Left hindlimb (tissue), 1 donor: ENCODE measurements around the gene OR2F1.

Source experiments
- DNase-seq: peaks from one replicate; pipeline ENCODE4 v3.0.0-alpha.2; 2018

The OR2F1 gene, protein sequence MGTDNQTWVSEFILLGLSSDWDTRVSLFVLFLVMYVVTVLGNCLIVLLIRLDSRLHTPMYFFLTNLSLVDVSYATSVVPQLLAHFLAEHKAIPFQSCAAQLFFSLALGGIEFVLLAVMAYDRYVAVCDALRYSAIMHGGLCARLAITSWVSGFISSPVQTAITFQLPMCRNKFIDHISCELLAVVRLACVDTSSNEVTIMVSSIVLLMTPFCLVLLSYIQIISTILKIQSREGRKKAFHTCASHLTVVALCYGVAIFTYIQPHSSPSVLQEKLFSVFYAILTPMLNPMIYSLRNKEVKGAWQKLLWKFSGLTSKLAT

DNA sequence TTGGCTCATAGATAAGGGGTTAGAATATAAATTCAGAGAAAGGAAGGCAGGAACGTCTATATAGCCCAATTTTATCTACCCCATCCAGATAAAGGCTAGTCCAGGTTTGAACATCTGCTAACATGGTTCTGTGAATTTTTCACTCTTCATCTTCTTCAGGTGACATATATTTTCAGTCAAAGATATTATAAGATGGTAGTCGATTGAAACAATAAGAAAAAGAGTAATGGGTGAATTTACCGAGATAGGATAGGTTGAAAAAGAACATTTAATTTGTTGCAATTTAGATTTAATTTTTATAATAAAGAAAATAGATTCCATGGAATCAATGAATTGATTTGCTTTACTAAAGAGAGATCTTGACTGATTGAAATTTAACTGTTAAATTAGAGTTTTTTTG, at the start of gene OR2F1:
Gene OR2F1 (plus strand): TSS at position 301 of the 400 bp plus-strand sequence. CDS start 5,127 bp downstream, outside the sequence.
- DNase-seq: no peak

DNA sequence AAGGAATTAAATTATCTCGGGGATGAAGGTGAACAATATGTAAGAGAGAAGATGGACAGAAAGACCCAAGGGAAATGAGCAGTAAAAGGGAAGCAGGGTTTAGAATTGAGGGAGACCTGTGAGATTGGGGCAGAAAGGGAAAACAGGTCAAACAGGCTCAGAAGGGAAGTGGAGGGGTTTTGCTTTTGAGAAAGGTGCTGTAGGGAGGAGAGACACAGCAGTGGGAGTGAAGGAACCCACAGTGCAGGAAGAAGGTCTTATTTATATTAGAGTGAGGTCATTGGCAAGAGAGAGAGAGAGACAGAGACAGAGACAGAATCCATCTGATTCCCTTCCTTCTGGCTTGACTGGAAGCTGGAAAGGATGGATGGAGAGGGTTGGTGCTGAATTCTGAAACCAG, 49.1 kb upstream of the OR2F1 start:
- no peak for DNase-seq

DNA sequence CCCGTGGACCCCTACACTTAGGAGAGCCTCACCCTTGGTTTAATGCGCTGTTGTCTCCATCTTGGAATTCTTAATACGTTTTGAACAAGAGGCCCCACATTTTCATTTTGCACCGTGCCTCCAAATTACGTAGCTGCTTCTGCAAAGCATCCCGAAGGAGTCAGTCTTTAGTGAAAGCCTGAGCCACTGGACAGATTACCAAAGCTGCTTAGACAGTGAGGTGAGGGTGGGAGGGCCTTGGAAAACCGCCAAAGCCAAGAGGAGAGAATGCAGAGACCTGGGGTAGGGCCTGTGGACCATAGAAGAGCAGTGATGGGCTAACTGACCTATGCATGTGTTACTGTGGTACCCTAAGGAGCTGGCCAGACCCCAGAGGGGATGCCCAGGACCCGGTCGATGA, 48.5 kb upstream of the OR2F1 start:
- DNase-seq: peak; percentile 38

DNA sequence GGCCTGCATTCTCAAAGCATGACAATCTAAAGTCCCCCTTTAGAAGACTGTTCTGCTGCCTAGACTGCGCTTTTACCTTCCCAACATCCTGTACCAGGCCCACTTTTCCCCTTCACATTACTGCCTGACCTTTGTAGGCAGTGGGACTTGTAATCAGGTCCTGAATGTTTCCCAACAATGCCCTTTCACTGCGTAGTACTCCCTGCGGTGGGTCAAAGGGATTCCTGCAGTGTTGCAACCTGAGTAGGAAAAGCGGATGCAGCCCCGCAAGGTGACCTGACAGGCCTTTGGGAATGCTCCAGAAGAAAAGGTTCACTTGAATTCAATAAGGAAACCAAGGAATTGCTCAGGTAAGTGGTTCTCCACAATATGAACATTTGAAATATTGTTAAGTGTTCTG, 47.7 kb upstream of the OR2F1 start:
- no peak for DNase-seq

DNA sequence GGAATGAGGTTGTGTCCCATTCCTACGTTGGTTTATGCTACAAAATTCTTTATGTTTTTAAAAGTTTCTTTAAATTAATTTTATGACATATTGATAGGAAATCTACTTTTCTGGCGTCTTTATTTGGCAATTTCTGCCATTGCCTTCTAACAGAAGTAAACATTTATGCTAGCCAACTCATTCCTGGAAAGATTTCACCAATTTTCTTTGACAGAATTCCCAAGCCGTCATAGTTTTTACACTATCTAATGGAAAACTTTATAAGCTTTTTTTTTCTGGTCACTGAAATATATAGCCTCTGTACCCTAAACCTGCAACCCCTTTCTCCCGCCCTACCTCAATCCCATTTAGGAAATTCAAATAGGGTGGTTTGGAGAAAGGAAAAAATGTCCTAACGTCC, 46.5 kb upstream of the OR2F1 start:
- DNase-seq: no peak

DNA sequence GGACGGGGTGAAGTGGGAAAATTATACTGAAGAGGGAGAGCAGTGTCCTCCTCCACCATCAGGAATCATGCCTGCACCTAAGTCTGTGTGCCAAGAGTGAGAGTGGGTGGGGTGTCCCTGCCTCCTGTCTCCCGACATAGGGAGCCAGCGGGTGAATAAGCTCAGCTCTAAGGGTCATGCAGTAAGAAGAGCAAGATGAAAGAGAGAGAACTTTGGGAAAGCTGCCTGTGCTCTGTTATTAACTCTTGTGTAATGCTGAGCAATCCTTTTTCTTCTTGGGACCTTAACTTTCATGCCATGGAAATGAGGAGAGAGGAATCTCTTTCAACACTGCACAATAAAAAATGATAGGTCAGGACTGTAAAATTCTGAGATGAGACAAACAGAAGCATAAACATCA, 44.8 kb upstream of the OR2F1 start:
- no peak for DNase-seq

DNA sequence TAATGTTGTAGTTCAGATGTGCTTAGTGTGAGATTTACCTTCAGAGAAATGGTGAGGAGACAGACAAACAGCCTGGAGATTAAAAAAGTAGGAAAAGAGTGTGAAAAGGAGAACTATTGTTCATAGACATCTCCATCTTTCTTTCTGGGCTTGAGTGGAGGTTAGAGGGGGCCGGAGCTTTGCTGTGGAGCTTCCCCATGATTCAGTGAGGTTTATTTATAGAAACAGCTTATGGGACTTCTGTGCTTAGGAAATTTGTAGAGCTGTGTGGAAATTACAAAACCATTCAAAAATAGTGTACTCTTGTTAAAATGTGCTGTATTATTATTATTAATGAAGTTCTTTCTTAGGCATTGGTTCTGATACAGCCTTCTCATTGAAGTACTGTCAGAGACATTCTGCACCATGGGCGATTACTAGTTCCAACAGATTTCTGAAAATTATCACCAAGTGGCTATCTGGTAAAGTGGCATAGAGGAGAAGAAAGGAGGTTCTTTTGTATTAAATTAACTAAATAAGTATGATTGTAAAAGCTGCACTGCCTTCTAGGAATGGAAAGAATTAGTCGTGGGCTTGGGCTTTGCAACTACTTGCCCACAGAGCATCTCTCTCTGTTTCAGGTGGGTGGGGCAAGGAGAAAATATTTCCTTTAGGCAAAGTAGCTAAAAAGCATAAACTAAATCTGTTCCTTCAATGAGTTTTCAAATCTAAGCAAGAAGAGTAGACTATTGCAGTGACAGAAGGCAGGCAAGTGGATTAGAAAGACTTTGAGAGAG, 44.0 kb upstream of the OR2F1 start:
- no peak for DNase-seq

DNA sequence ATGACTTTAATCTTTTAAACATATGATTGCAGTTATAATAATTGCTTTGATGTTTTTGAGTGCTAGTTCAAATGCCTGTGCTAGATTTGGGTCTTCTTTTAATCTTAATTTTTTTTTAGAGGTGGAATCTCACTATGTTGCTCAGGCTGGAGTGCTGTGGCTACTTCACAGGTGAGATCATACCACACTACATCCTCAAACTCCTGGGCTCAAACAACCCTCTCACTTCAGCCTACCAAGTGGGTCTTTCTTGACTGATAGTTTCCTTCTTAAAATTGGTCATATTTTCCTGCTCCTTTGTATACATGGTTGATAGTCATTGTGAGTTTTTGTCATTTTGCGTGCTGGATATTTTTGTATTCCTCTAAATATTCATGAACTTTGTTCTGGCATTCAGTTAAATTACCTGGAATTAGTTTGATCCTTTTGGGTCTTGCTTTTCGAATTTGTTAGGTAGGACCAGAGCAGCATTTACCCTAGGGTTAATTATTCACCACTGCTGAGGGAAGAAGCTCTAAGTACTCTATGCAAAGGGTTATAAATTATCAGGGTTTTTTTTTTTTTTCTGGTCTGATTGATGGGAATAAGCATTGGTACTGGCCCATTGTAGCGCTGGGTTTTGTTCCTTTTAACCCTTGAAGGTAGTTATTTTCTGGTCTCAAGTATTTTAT, 40.6 kb upstream of the OR2F1 start:
- DNase-seq: no peak

DNA sequence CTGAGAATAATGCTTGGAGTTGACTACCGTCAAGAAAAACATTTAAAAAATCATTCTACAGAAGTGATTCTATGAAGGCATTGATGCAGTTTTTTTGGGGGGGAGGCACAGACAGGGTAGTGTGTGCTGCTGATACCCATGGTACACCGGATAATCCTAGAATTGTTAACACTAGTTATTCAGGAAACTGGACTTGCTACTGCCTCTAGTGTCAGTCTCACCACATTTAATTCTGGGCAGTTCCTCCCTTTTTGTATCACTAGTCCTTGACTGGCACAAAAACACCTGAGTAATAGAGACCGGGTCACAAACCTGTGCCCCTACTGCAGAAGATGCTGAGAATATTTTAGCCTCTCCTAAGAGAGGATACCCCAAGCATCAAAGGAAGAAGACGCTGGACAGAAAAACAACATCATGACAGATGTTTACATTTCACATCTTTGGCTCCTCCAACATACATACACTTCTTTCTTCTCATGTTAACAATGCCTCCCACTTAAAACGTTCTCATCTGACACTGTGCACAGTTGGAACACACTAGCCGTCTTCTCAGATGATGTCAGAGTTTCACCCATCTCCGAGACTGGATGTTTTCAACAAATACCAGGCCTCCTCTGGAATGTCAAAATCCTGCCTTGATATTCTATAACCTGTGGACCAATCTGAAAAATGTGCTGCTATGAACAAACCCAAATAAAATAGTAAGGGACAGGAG, 39.5 kb upstream of the OR2F1 start:
- no peak for DNase-seq

DNA sequence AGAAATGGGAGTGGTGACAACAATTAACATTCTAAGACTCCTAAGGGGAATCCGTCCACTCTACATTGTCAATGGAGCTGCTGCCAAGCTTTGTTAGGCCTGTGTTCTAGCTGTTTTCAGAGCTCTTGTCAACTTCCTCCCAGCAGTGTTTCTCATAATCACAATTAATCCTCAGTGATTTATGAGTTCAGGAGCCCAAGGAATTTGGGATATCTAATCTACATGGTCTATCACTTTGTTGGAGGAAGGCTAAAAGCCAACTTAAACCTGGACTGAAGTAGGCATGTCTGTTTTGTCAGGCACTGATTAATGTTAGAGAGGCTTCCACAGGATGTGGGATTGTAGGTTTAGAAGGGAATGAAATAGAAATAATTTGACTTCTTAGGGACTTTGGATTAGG, 29.8 kb upstream of the OR2F1 start:
- DNase-seq: no peak

DNA sequence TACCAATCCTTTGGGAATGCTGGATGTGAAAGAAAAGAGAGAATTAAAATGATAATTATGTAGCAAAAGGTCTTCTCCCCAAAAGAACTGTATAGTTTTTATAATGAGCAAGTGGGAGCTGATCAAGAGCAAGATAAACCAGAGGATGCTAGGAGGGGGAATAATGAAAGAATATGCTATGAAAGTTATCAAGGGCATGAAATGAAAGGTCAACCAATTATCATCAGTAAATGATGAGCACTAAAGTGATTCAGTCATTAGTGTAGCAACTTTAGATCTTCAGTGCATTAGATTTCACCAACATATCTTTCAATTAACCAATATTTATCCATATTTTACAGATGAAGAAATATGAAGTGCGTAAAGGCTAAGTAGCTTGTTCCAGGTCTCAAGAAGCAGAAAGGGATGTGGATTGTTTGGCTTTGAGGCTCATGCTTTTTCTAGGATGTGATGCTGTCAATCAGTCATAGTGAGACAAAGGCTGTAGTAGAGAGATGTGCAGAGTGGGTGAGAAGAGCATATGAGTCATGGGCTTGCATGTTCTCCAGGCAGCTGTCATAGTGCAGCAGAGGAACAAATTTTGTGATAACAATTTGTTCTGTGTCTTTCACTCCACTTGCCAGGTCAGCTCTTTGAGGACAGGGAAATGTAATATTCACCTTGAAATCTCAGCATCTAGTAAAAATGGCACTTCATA, 25.3 kb upstream of the OR2F1 start:
- DNase-seq: no peak

DNA sequence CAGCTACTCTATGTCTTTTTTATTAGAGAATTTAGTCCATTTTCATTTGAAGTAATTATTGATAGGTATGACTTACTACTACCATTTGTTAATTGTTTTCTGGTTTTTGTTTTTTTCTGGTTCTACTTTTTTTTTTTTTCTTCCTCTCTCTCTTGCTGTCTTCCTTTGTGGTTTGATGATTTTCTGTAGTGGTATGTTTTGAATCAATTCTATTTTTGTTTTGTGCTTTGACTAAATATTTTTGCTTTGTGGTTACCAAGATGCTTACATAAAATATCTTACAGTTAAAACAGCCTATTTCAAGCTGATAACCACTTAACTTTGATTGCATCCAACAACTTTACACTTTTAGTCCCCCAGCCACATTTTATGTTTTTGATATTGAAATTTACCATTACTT, 22.9 kb upstream of the OR2F1 start:
- no peak for DNase-seq

DNA sequence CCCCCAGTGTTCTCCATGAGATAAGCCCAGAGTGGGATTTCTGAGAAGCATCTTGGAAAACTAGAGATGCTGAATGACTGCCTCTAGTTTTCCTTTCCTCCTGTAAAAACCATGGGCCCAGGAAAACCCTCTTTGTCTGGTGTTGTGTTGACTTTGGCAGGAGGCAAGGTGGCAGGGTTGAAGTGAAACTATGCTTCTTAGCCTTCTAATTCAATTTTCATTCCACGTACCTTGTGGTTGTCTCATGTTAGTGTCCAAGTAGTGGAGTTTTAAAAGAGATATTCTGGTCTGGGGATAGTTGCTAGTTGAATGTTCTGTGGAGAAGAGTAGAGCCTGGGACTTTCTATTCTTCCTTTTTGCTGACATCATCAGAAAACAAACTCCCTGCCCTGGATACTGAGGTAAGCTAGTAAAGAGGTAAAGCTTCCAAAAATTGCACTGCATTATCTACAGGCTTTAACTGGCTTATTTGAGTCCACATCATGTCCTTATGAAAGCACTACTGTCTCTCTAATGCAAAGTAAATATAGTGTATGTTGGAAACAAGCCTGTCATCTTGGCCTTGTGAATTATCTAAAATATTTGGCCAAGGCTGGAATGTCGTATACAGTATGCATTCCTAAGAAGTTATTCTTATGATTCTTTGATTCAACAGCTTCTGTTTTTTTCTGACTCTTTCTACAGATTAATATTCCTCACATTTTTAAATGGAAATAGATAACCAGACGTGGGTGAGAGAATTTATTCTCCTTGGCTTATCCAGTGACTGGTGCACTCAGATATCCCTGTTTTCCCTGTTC, 19.9 kb upstream of the OR2F1 start, which contains the start of gene OR2F2:
Gene OR2F2 (plus strand): TSS at position 708 of the 800 bp plus-strand sequence. CDS start 0 bp downstream, at position 708.
- no peak for DNase-seq

DNA sequence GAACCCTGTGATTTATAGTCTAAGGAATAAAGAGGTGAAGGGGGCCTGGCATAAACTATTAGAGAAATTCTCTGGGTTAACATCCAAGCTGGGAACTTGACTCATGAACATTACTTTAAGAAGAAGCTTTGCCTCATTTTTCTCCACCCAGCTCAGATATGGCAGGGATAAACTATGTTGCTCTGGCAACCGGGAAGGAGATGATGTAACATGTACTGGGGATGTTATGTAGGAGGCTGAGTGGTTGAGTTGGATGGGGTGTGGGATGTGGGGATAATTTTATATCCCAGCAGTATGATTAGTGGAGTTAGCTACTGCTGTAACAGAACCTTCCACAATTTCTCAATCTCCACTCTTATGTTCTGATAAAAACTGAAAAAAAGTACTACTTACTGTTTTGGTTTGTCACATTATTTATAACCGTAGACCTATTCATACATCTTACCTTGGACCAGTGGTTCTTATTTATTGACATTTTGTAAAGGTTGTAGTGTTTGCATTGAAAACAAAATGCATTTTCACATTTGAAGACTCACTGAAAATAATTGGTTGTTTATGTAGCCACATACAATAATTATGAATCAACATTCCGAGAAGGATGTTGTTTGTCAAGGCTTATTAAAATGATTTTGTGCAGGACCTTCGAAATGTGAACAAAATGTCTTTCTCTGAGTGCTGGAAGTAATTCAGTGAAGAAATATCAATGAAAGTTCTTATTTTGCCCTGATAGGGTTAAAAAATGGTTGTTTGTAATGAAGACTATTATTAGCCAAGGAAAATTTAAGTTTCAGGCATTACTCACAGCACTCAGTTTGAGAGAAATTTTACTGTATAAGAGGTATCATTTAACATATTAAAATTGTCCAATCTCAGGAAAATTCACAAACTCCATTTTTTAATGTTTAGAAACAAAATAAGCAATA, 18.3 kb upstream of the OR2F1 start:
- no peak for DNase-seq

DNA sequence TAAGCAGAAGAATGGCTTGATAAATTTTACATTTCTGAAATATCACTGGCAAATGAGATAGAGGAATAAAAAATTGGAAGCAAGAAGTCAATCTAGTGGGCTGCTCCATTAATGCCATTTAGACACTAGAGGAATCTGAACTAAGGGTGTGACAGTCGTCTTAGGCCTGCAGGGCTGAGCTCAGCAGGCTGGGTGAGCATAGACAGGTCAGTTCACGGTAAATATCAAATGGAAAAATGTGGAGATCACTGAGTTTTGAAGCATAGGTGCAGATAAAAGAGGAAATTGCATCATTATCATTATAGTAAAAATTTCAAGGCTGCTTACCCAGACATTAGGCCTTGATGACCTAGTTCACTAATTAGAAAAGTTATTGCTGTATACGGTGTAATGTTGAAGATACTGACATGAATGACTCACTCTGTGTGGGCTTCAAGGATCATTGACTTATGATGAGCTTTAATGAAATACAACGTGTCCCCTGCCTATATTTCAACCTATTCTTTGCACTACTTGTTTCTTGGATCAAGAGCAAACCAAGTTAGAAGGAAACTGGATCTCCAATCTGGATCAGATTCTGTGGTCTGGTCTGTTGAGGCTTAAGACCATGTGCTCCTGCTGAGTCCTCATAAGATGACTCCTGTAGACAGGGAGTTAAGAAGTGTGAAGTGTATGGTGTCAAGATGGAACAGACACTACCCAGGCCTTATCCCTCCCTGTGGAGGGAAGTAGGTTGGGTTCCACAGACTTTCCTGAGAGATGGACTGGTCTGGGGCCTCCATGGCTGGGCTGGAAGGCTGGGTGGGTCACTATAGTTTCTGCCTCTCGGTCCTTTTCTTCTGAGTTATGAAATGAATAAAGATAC, 16.0 kb upstream of the OR2F1 start:
- DNase-seq: no peak

DNA sequence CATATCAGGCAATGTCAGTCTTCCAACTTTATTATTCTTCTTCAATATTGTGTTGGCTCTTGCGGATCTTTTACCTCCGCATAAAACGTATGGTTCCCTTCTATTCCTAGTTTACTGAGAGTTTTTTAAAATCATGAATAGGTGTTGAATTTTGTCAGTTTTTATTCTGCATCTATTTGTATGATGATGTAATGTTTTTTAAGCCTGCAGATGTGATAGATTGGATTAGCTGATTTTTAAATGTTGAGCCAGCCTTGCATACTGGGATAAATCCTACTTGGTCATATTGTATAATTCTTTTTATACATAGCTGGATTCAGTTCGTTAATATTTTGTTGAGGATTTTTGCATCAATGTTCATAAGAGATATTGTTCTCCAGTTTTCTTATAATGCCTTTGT, 9.2 kb upstream of the OR2F1 start:
- DNase-seq: no peak

DNA sequence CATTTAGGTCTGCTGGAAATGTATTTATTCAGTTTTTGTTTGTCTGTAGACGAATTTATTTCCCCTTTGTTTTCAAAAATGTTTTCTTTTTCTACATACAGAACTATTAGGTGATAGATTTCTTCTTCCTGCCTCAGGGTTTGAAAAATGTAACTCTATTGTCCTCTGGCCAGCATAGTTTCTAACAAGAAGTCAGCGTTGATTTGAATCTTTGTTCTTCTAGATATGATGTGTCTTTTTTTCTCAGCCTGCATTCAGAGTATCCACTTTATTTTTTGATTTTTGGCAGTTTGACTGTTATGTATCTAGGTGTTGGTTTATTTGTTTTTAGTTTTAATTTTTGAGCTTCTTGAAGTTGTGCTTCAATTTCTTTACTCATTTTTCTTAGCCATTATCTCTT, 7.5 kb upstream of the OR2F1 start:
- no peak for DNase-seq

DNA sequence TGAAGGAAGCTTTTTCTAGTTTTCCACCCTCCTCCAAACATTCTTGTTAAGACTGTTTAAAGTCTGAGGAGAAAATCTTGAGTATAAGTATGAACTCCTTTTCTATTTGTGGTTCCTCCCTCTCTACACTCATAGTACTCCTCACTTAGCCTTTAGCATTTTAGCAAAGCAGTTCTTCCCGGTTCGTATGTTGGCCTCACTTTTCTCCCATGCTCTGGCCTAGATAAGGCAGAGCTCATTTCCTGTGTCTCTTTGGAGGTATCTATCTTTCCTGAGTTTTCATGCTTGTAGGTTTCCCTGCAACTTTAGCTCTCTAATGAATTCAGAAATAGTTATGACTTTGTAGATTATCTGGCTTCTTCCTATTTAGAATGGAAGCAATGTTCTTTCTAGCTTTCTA, 5.9 kb upstream of the OR2F1 start:
- no peak for DNase-seq

DNA sequence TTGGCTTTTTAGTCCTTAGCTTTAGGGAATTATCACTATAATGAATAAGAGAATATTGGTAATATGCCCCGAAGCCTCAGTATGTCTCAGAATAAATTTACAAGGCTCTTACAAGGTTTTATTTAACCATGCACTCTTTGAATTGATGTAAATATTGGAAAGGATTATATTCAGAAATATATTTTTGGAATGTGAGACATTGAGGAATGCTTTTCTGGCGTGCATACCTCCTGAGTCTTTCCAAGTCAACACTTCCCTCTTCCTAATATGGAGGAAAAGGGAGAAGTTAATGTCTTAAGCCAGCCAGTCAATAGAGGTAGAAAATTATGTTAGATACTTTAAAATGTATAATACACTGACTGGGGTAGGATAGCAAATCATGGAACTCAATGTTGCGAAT, 1.2 kb upstream of the OR2F1 start:
- no peak for DNase-seq

DNA sequence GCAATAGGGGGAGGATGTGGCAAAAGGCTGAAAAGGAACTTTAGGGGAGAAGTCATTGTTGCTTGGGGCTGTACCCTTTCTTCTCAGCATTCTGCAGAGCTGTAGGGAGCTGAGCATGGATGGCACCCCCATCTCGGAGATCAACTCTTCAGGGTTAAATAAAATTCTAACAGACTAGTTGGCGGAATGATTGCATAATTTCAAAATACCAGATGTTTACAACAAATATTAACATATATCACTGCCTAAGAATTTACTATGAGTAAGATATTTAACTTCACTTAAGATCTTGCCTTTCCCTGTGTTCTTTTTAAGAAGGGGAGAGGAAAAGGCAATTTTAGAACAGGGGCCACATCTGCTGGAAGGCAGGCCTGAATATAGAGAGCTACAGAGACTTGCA, 509 bp upstream of the OR2F1 start:
- no peak for DNase-seq
